NCI-H526 (cell line): ENCODE data around the gene ATP5MC2.
"Not testable (repeated sequence)": the region's sequence is repeated elsewhere in the genome, so short reads cannot be mapped to it uniquely, and the experiment has no call there.

Experiments
- DNase-seq, 2 experiments: peaks; one replicate each; lab custom pipeline; 2025; lab: John Stamatoyannopoulos, UW

Gene ATP5MC2

GRCh38 chr12:53694756-53695151 is 18.9 kb upstream of the ATP5MC2 start:
- no peak for DNase-seq

- DNase-seq = no peak
Measured at GRCh38 chr12:53688134-53688533, 12.3 kb upstream of the ATP5MC2 start.

GRCh38 chr12:53686436-53686835 is 10.6 kb upstream of the ATP5MC2 start:
- DNase-seq = no peak

GRCh38 chr12:53684654-53685220 is 8.9 kb upstream of the ATP5MC2 start:
- DNase-seq = no peak

GRCh38 chr12:53683983-53684382 is 8.1 kb upstream of the ATP5MC2 start:
- no peak for DNase-seq

GRCh38 chr12:53683494-53683893 is 7.6 kb upstream of the ATP5MC2 start:
- DNase-seq = no peak

GRCh38 chr12:53680061-53680460 is 4.2 kb upstream of the ATP5MC2 start:
- not testable (repeated sequence) for DNase-seq

GRCh38 chr12:53677800-53678148 is 1.9 kb upstream of the ATP5MC2 start:
- DNase-seq = no peak

GRCh38 chr12:53677016-53677799 is 1.3 kb upstream of the ATP5MC2 start:
- DNase-seq = no peak

- DNase-seq = no peak
Measured at GRCh38 chr12:53676656-53677015, 753 bp upstream of the ATP5MC2 start.

- DNase-seq = no peak
Measured at GRCh38 chr12:53674977-53675700, 744 bp downstream of the ATP5MC2 start.

GRCh38 chr12:53670971-53671370 is 4.9 kb downstream of the ATP5MC2 start:
- DNase-seq = no peak

GRCh38 chr12:53670308-53670707 is 5.6 kb downstream of the ATP5MC2 start:
- no peak for DNase-seq

GRCh38 chr12:53667080-53667479 is 8.8 kb downstream of the ATP5MC2 start:
- no peak for DNase-seq

- no peak for DNase-seq
Measured at GRCh38 chr12:53664936-53665335, 10.9 kb downstream of the ATP5MC2 start.

- no peak for DNase-seq
Measured at GRCh38 chr12:53664191-53664590, 11.7 kb downstream of the ATP5MC2 start.

- DNase-seq = no peak
Measured at GRCh38 chr12:53660041-53660440, 15.8 kb downstream of the ATP5MC2 start.

GRCh38 chr12:53659571-53659981 is 16.3 kb downstream of the ATP5MC2 start:
- DNase-seq = peak; percentile 21 to 47

GRCh38 chr12:53659011-53659551 is 16.8 kb downstream of the ATP5MC2 start:
- peak; percentile 93 to 96 for DNase-seq

- no peak for DNase-seq
Measured at GRCh38 chr12:53657041-53657440, 18.8 kb downstream of the ATP5MC2 start.

GRCh38 chr12:53653595-53653994 is 22.3 kb downstream of the ATP5MC2 start:
- no peak for DNase-seq

GRCh38 chr12:53652366-53652765 is 23.5 kb downstream of the ATP5MC2 start:
- no peak for DNase-seq

- no peak for DNase-seq
Measured at GRCh38 chr12:53651737-53652136, 24.1 kb downstream of the ATP5MC2 start.
